Measurements from ENCODE around the gene P3H4.
A peak's percentile ranks its signal among the peaks of the same experiment; 100 is the strongest.
"Not testable (repeated sequence)": the region's sequence is repeated elsewhere in the genome, so short reads cannot be mapped to it uniquely, and the experiment has no call there.

Gene P3H4

GRCh38 chr17:41811549-41812380 is at the start of gene P3H4:
P3H4 (minus strand) TSS chr17:41811949; CDS start chr17:41811915, 34 bp downstream.
- DNase-seq (ENCODE audit: low read depth), result peak; percentile 72

- no peak for DNase-seq (ENCODE audit: low read depth)
Observed at GRCh38 chr17:41860254-41860931, 48.6 kb upstream of the P3H4 start.

- not testable (repeated sequence) for DNase-seq (ENCODE audit: low read depth)
Observed at GRCh38 chr17:41851382-41851781, 39.6 kb upstream of the P3H4 start.

GRCh38 chr17:41849251-41849990 is 37.7 kb upstream of the P3H4 start:
- DNase-seq (ENCODE audit: low read depth), result no peak

- no peak for DNase-seq (ENCODE audit: low read depth)
Observed at GRCh38 chr17:41848788-41849187, 37.0 kb upstream of the P3H4 start.

- no peak for DNase-seq (ENCODE audit: low read depth)
Observed at GRCh38 chr17:41844971-41845370, 33.2 kb upstream of the P3H4 start.

- DNase-seq (ENCODE audit: low read depth), result not testable (repeated sequence)
Observed at GRCh38 chr17:41840781-41841180, 29.0 kb upstream of the P3H4 start.

- not testable (repeated sequence) for DNase-seq (ENCODE audit: low read depth)
Observed at GRCh38 chr17:41839448-41839847, 27.7 kb upstream of the P3H4 start.

GRCh38 chr17:41837761-41838538 is 26.2 kb upstream of the P3H4 start, which contains the start of gene KLHL10:
KLHL10 (plus strand) TSS chr17:41837825; CDS start chr17:41837933, 108 bp downstream.
- no peak for DNase-seq (ENCODE audit: low read depth)

GRCh38 chr17:41836550-41837196 is 24.9 kb upstream of the P3H4 start:
- no peak for DNase-seq (ENCODE audit: low read depth)

- DNase-seq (ENCODE audit: low read depth), result peak; percentile 57
Observed at GRCh38 chr17:41835800-41836549, 24.2 kb upstream of the P3H4 start, which contains the start of gene NT5C3B. NT5C3B (minus strand) TSS chr17:41836232; CDS start chr17:41836193, 39 bp downstream.

GRCh38 chr17:41835214-41835799 is 23.6 kb upstream of the P3H4 start:
- no peak for DNase-seq (ENCODE audit: low read depth)

GRCh38 chr17:41829961-41830360 is 18.2 kb upstream of the P3H4 start:
- DNase-seq (ENCODE audit: low read depth), result not testable (repeated sequence)

- no peak for DNase-seq (ENCODE audit: low read depth)
Observed at GRCh38 chr17:41825175-41825845, 13.6 kb upstream of the P3H4 start.

GRCh38 chr17:41824086-41824485 is 12.3 kb upstream of the P3H4 start:
- no peak for DNase-seq (ENCODE audit: low read depth)

GRCh38 chr17:41823580-41823979 is 11.8 kb upstream of the P3H4 start:
- DNase-seq (ENCODE audit: low read depth), result no peak

- DNase-seq (ENCODE audit: low read depth), result no peak
Observed at GRCh38 chr17:41823141-41823524, 11.4 kb upstream of the P3H4 start.

- DNase-seq (ENCODE audit: low read depth), result no peak
Observed at GRCh38 chr17:41822216-41823140, 10.7 kb upstream of the P3H4 start.

All from activated T-cell treated with anti-CD3 and anti-CD28 coated beads for 48 hours (primary cell).